Activated T-cell treated with anti-CD3 and anti-CD28 coated beads for 48 hours (primary cell): ENCODE measurements around the gene OR5C1.
"Not testable (repeated sequence)": the region's sequence is repeated elsewhere in the genome, so short reads cannot be mapped to it uniquely, and the experiment has no call there.

Experiments
- DNase-seq: peaks from one replicate; pipeline ENCODE4 v3.0.0-alpha.2; 2020; ENCODE audit warnings: low read depth

The OR5C1 gene

DNA sequence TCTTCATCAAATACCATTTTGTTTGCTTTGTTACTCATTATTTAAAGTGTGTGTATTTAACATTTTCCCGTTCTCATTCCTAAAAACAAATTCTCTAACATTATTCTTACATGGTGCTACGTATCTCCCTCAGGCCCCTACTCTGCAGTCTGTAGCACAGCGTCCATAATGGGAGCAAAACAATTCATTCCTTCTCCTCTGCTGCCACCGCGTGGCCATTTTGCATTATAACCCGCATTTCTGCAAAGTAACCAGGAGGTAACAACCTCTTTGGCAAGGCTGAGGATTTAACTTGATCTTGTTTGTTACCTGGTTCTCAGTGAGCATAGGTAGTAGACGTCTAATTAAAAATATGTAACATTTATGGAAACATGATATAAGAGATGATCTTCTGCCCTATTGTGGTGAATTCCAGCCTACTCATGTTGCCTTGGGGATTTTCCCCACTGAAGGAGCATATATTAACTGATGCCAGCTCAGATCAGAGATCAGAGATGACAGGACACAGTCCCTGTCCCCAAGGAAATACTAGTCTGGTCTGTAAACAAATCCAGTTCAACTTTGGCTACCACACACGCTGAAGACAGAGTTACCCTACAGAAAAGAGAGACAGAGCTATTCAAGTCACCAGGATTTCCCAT lies 21.7 kb downstream of the OR5C1 start:
- DNase-seq = peak; percentile 57

DNA sequence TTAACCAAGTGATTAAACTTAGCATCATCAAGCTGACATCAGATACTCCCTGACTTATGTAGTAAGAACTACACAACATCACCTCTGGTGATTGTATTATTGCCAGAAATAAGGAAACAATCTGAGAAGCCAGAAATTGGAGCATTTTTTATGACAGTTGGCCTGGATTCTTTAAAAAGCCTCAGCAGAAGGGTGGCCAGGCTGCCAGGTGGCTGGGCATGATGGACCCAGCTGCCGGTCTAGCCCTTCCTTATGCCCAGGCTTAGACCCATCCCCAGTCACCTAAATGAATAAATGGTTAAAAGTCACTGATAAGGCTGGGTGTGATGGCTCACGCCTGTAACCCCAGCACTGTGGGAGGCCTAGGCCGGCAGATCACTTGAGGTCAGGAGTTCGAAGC lies 24.0 kb downstream of the OR5C1 start:
- no peak for DNase-seq

DNA sequence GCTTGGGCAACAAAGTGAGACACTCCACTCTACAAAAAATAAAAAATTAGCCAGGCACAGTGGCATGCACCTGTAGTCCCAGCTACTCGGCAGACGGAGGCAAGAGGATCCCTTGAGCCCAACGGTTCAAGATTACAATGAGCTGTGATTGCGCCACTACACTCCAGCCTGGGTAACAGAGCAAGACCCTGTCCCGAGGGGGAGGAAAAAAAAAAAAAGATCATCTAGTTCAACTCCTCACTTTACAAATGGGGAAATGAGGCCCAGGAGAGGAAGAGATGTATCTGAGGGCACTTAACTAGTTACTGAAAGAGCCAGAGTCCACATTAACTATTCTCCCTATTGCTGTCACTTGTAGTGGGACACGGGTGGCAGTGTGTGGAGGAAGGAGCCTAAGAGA lies 25.8 kb downstream of the OR5C1 start:
- DNase-seq = no peak

DNA sequence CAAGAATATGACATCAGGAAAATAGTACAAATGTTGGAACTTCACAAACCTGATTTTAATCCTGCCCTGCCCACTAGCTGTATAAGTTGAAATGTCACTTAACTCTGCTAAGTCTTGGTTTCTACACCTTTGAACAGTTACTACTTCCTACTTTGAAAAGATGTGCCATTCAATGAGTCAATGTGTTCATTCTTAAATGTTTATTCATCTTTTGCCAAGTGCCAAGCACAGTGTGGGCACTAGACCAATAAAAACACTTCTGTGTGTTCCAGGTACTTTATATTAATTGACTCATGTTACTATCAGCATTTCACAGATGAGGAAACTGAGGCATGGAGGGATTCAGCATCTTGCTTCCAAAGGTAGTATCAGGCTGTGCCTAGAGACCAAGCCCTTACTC lies 26.8 kb downstream of the OR5C1 start:
- no peak for DNase-seq

DNA sequence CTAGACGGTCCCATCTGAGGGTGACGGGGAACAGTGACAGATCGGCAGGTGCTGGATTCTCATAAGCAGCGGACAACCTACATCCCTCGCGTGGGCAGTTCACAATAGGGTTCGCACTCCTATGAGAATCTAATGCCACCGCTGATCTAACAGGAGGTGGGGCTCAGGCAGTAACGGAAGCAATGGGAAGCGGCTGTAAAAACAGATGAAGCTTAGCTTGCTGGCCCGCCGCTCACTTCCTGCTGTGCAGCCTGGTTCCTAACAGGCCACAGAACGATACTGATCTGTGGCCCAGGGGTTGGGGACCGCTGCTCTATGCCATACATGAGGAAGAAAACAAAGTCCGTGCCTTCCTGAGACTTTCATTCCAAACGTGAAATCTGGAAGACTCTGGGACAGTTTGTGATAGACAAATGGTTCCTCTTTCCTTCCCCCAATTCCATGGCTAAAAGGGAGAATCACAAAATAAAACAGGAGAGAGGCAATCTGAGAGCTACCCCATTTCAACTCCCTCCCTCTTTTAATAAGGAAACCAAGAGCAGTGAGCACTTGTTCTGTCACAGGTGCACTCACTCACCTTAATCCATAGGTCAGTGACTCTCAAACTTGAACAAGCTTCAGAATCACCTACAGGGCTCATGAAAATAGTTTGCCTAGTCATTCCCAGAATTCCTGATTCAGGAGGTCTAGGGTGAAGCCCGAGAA lies 27.6 kb downstream of the OR5C1 start:
- no peak for DNase-seq

DNA sequence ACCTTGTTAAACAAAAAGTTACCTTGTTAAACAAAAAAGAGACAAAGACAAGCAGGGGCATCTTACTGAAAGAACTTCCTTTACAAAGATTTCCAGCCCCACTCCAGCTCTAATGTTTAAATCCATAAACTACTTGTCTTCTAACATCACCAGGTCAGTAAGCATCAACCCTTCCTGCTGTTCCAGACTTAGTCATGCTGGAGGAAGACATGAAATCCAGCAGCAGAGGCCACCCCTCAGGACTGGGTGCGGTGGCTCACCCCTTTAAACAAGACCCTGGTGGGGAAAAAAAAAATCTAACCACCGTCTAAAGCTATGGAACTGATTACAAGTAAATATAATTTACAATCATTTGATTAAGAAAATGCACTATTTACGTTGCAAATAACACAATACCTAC lies 30.6 kb downstream of the OR5C1 start:
- no peak for DNase-seq

DNA sequence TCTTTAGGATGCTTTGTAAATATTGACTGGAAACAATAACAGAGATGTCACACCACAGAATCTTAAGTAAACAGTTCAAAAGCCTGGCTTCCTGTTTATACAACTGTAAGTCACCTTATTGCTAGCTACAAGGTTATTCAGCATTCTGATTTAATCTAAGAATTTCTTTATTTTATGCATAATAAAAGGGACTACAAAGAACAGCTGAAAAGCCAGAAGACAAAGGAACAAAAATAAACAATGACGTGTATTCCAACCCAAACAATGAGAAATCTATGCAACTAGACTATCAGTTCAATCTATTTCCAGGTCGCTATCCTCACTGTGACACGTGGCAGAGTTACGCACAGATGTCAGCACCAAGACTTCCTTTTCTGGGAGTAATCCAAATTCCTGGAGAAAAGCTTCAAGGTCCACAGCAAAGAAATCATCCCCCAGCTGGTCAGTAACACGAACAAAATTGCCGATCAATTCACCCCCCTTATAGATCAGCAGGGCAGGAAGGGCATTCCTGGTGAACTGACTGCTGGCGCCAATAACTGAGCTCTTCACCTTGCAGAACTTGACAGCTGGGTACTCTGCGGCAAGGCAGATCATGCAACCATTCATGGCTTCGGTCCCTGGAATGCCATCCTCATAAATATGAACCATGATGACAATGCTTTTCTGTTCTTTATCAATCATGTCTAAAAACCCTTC lies 31.2 kb downstream of the OR5C1 start:
- DNase-seq = no peak

DNA sequence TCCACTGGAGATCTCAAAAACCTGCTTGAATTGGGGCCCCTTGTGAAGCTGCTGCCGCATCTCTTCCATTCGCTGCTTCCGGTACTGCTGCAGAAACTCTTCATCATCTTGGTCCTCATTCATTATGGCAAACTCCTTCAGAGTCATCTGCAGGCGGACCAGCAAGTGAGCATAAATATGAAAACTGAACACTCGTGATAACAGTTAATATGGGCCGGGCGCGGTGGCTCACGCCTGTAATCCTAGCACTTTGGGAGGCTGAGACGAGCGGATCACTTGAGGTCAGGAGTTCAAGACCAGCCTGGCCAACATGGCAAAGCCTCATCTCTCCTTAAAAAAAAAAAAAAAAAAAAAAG lies 31.7 kb downstream of the OR5C1 start:
- no peak for DNase-seq

DNA sequence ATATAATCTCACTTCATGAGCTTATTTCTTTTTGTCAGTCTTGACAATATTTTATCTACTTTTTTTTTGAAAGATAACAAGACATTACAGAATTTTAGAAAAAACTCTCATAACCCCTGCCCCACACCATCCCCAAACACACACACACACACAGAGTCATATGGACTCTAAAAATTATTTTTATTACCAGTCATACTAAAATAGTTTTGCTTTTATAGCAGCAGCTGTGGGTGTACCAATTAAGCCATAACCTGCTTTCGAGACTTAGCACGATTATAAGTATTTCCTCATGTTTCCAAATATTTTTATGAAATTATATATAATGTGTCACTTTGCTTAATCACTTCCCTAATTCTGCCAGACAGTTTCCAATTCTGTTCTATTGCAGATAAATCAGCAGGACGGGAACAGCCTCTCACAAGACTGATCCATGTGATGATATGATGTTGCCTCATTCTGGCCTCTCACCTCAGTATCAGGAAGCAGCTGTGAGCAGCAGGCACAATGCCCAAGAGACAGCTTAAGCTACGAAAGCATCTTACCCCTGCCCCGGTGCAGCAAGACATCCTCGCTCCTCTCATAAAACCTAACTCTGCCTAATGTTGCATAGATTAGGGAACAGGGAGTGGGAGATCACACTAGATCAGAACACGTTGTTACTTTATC lies 32.7 kb downstream of the OR5C1 start:
- no peak for DNase-seq

DNA sequence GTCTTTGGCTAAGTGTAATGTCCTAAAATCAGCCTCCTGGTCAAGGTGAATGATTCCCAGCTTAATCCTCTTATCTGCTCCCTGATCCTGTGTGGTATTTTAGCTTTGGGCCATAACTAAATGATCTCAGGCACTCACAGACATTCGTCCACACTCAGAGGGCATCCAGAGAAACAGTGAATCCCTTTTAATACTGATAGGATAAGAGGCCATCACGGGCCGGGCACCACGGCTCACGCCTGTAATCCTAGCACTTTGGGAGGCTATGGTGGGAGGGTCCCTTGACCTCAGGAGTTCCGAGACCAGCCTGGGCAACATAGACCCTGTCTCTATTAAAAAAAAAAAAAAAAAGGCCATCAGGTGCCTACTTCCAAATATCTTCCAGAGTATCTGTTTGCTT lies 33.3 kb downstream of the OR5C1 start:
- DNase-seq = no peak

DNA sequence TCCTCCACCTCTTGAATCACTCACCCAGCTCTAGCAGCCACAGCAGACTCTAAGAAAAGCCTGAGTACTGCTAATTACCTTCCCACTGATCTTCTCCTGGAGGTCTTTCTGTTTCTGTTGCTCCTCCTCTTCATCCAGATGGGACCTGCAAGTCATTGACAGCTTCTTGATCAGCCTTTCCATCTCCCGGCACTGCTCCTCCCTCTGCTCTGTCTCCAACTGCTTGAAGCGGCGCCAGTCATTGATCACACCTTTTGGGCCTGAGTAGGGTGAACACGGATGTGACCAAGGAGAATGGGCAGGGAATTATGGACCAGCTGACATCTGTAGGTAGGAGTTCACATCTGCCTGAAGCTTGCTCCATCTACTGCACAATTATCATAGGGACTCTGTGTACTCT lies 34.2 kb downstream of the OR5C1 start:
- DNase-seq = no peak

DNA sequence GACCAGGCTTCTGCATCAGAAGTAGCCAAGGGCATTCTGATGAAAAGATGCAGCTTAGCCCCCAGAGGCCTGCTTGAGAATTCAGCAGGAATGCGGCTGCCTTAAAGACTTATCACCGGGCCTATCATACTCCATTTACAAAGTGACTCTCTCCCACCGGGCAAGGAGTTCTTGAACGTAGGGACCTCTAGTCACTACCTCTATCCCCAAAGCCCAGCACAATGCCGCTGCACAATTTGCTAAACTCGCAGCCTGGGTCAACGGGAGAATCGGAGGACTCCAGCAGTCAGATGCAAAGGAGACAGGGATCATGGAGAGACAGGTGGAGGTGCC lies 39.0 kb downstream of the OR5C1 start:
- DNase-seq = no peak

DNA sequence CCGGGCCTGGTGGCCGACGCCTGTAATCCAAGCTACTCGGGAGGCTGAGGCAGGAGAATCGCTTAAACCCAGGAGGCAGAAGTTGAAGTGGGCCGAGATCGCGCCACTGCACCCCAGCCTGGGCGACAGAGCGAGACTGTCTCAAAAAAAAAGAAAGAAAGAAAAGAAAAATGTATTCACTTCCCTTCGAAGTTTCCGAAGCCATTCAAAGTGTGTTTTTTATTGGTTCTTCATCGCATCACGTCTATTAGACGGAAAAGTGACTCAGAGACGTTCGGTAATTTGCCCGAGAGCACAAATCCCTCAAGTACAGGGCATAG lies 40.2 kb downstream of the OR5C1 start:
- not testable (repeated sequence) for DNase-seq

DNA sequence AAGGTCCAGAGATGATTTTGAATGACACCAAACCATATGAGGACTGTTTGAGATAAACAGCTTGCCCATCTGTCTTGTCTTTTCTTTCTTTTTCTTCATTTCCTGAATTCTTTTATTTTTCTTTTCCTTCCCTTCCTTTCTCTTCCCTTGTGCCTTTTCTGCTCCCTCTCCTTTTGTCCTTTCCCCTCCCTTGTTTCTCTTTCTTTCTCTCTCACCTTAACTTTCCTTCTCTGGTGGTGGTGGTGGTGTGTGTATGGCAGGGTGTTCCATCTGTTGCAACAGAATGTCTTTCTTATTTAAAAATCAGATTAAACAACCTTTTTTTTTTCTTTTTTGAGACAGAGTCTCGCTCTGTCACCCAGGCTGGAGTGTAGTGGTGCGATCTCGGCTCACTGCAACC lies 43.5 kb downstream of the OR5C1 start:
- no peak for DNase-seq

DNA sequence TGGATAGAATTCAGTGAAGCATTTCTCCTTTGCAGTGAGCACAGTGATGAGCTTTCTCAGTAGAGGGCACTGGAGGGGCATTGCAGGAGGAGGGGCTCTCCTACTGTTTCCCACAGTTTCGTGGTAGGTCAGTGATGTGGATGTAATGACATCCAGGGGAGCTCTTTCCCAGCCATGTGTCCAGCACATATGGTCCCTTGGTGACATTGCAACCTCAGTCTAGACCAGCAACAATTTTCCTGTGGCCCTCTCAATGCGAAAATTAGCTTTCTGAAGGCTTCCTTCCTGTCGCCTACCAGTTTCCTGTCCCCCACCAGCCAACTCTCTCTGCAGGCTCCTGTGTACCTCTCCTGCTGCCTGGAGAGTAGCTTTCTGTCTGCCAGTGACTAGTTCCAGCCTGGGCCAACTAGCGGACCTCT lies 46.6 kb downstream of the OR5C1 start:
- no peak for DNase-seq

DNA sequence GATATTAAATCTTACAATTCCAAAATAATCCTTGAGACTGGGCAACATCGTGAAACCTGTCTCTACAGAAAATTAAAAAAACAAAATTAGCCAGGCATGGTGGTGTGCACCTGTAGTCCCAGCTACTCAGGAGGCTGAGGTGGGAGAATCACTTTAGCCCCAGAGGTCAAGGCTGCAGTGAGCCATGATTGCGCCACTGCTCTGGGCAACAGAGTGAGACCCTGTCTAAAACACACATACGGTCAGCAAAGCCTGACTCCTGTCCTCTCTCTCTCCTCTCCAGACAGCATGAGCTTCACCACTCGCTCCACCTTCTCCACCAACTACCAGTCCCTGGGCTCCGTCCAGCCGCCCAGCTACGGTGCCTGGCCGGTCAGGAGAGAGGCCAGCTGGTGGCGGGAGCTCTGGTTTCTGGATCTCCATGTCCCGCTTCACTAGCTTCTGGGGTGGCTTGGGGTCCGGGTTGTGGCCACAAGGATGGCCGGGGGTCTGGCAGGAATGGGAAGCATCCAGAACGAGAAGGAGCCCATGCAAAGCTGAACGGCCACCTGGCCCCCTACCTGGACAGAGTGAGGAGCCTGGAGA lies 48.6 kb downstream of the OR5C1 start:
- DNase-seq = no peak

DNA sequence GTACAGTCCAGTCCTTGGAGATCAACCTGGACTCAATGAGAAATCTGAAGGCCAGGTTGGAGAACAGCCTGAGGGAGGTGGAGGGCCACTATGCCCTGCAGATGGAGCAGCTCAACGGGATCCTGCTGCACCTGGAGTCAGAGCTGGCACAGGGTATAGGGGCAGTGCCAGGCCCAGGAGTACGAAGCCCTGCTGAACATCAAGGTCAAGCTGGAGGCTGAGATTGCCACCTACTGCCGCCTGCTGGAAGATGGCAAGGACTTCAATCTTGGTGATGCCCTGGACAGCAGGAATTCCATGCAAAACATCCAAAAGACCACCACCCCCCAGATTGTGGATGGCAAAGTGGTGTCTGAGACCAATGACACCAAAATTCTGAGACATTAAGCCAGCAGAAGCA lies 49.7 kb downstream of the OR5C1 start:
- DNase-seq = not testable (repeated sequence)
